ENCODE results near the gene UTF1. TPM values are rescaled to one million over a fixed set of nuclear protein-coding genes. Genes with fewer than 3 reads are reported as not detected.

UTF1 gene
- total and polyA plus RNA-seq, 9 of the 15 experiments (the other 6 are each of a cell fraction or from before 2014, with no cell fraction given): 0.35 to 0.46 TPM; not detected in 7

- FAIRE-seq (no peak), ATAC-seq (peak; percentile 83), DNase-seq (ENCODE audit: extremely low read depth in 1 of 4, low spot score in 3 of 4) (peak; percentile 27 to 59 (median 56))
- Histone ChIP-seq H3K4me2 (ENCODE audit: insufficient read depth, low read length) (no peak overlapping the region), H3K4me3 (no peak overlapping the region), H3K79me2 (ENCODE audit: control insufficient read depth, insufficient read depth, low read length) (no peaks in the 10 kb centered on the region), H3K36me3 (ENCODE audit: control insufficient read depth, insufficient read depth, low read length) (no peaks in the 10 kb centered on the region), H4K20me1 (replicated peaks; ENCODE audit: control insufficient read depth, insufficient read depth, low read length) (no peaks in the 10 kb centered on the region), H3K9me3 (replicated peaks; ENCODE audit: control insufficient read depth, insufficient read depth, low read depth, low read length) (no peaks in the 10 kb centered on the region), H3K9ac (ENCODE audit: insufficient read depth in 1 of 2, low read depth in 2 of 2, low read length in 2 of 2) (peak overlapping the region in 1 of 2 experiments; percentile 83; a peak in 3 of 4 replicates), H3K27ac (ENCODE audit: extremely low read depth, low read depth, low read length) (no peak overlapping the region), H3K27me3 (ENCODE audit: control insufficient read depth in 2 of 2, insufficient read depth in 2 of 2, low read length in 2 of 2) (no peaks in the 10 kb centered on the region), H2AFZ (ENCODE audit: low read depth, low read length) (peak overlapping the region; percentile 74; the same call in 1 of the 2 replicates), H3K9me1 (ENCODE audit: control insufficient read depth, insufficient read depth, low read length) (no peaks in the 10 kb centered on the region), H3K4me1 (replicated peaks in 1 of 2; ENCODE audit: control insufficient read depth in 2 of 2, insufficient read depth in 2 of 2, low read length in 2 of 2) (peaks cover under 1 to 78% of the 10 kb centered on the region in 2 experiments; a peak in 3 of 5 replicates)
- CTCF ChIA-PET (ENCODE audit: low intra/inter-chr PET ratio): no interaction called here
- TF ChIP-seq ZFX (CRISPR knock-in tag; IDR thresholded peaks at IDR 0.05) (0 out of 2 replicates have a peak, but pooled peaks have one; percentile 18), RAD51 (IDR thresholded peaks at IDR 0.05; ENCODE audit: borderline replicate concordance, low read depth) (no peak)
- intact Hi-C loops (cut with micrococcal nuclease) (no loop called here), in situ Hi-C loops (cut with MboI) (no loop called here)
- POLR2A ChIA-PET: interaction anchor here (0.6 kb wide), 1 partner anchor 117 kb away, joined by 4 read pairs; no protein-coding TSS in a partner anchor
- WGBS (ENCODE audit: insufficient coverage, low coverage, missing lambda C conversion rate): 39% methylated on average over 4 of the region's 14 CpGs
- no TSS peak for BruUV-seq (replicated peaks)
Measured at GRCh38 chr10:133267293-133267692, 37.3 kb downstream of the UTF1 start.

- no peak overlapping the region for H3K4me3 ChIP-seq
- ChIA-PET POLR2A (interaction anchor here (0.6 kb wide), 1 partner anchor 116 kb away, joined by 4 read pairs; no protein-coding TSS in a partner anchor), CTCF (ENCODE audit: low intra/inter-chr PET ratio) (no interaction called here)
- WGBS (ENCODE audit: insufficient coverage, low coverage, missing lambda C conversion rate): 100% methylated on average over 1 of the region's 22 CpGs
- H3K4me2 ChIP-seq (ENCODE audit: insufficient read depth, low read length): no peak overlapping the region
- in situ Hi-C loops (cut with MboI): no loop called here
- peak overlapping the region; percentile 74; the same call in 1 of the 2 replicates for H2AFZ ChIP-seq (ENCODE audit: low read depth, low read length)
- peak overlapping the region in 1 of 2 experiments; percentile 83; a peak in 3 of 4 replicates for H3K9ac ChIP-seq (ENCODE audit: insufficient read depth in 1 of 2, low read depth in 2 of 2, low read length in 2 of 2)
- no peaks in the 10 kb centered on the region for H3K9me1 ChIP-seq (ENCODE audit: control insufficient read depth, insufficient read depth, low read length)
- no peak for FAIRE-seq
- no peaks in the 10 kb centered on the region for H3K27me3 ChIP-seq (ENCODE audit: control insufficient read depth in 2 of 2, insufficient read depth in 2 of 2, low read length in 2 of 2)
- H3K9me3 ChIP-seq (replicated peaks; ENCODE audit: control insufficient read depth, insufficient read depth, low read depth, low read length): no peaks in the 10 kb centered on the region
- no peak overlapping the region for H3K27ac ChIP-seq (ENCODE audit: extremely low read depth, low read depth, low read length)
- peak; percentile 79 for ATAC-seq
- peaks cover 0 to 78% of the 10 kb centered on the region in 2 experiments; a peak in 3 of 5 replicates for H3K4me1 ChIP-seq (replicated peaks in 1 of 2; ENCODE audit: control insufficient read depth in 2 of 2, insufficient read depth in 2 of 2, low read length in 2 of 2)
- intact Hi-C loops (cut with micrococcal nuclease): no loop called here
- H4K20me1 ChIP-seq (replicated peaks; ENCODE audit: control insufficient read depth, insufficient read depth, low read length): no peaks in the 10 kb centered on the region
- no peaks in the 10 kb centered on the region for H3K79me2 ChIP-seq (ENCODE audit: control insufficient read depth, insufficient read depth, low read length)
- no peaks in the 10 kb centered on the region for H3K36me3 ChIP-seq (ENCODE audit: control insufficient read depth, insufficient read depth, low read length)
- no TSS peak for BruUV-seq (replicated peaks)
- peak in 3 of 4 experiments; percentile 30 to 32 (median 31) for DNase-seq (ENCODE audit: extremely low read depth in 1 of 4, low spot score in 3 of 4)
- TF ChIP-seq MTA2 (IDR thresholded peaks at IDR 0.05; ENCODE audit: low read depth) (no peak), HOXB6 (CRISPR knock-in tag; IDR thresholded peaks at IDR 0.05; ENCODE audit: borderline replicate concordance) (no peak), E4F1 (CRISPR knock-in tag; IDR thresholded peaks at IDR 0.05; ENCODE audit: borderline replicate concordance) (no peak), ZNF384 (IDR thresholded peaks at IDR 0.05; ENCODE audit: low read depth, low read length) (no peak), ZBTB33 (CRISPR knock-in tag; IDR thresholded peaks at IDR 0.05) (peak; percentile 79), ZBTB43 (CRISPR knock-in tag; IDR thresholded peaks at IDR 0.05) (no peak), MYBL2 (IDR thresholded peaks at IDR 0.05; ENCODE audit: low read depth) (no peak), MYBL2 (CRISPR knock-in tag; IDR thresholded peaks at IDR 0.05; ENCODE audit: borderline replicate concordance) (no peak)
Measured at GRCh38 chr10:133267829-133268228, 37.8 kb downstream of the UTF1 start.

Measured in K562 (cell line).